Measurements from ENCODE around the gene LAMA5. TPM values are rescaled to one million over a fixed set of nuclear protein-coding genes. Genes with fewer than 3 reads are reported as not detected.

The LAMA5 gene
- total RNA-seq, 1 donor from 2014 or later: 70.9 TPM

- intact Hi-C loops (cut with micrococcal nuclease): no loop called here
- no peak for DNase-seq
- TF ChIP-seq, protein P1, sequence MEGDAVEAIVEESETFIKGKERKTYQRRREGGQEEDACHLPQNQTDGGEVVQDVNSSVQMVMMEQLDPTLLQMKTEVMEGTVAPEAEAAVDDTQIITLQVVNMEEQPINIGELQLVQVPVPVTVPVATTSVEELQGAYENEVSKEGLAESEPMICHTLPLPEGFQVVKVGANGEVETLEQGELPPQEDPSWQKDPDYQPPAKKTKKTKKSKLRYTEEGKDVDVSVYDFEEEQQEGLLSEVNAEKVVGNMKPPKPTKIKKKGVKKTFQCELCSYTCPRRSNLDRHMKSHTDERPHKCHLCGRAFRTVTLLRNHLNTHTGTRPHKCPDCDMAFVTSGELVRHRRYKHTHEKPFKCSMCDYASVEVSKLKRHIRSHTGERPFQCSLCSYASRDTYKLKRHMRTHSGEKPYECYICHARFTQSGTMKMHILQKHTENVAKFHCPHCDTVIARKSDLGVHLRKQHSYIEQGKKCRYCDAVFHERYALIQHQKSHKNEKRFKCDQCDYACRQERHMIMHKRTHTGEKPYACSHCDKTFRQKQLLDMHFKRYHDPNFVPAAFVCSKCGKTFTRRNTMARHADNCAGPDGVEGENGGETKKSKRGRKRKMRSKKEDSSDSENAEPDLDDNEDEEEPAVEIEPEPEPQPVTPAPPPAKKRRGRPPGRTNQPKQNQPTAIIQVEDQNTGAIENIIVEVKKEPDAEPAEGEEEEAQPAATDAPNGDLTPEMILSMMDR (IDR thresholded peaks at IDR 0.05; ENCODE audit: borderline replicate concordance): no peak
- Histone ChIP-seq H3K36me3 (no peaks in the 10 kb centered on the region), H3K27me3 (ENCODE audit: low read depth) (no peaks in the 10 kb centered on the region), H3K27ac (replicated peaks) (no peak overlapping the region), H3K4me3 (no peak overlapping the region), H3K4me1 (peaks cover 24% of the 10 kb centered on the region), H3K9me3 (replicated peaks) (no peaks in the 10 kb centered on the region)
These were observed 35.5 kb upstream of the LAMA5 start for GRCh38 chr20:62402456-62403150.

DNA sequence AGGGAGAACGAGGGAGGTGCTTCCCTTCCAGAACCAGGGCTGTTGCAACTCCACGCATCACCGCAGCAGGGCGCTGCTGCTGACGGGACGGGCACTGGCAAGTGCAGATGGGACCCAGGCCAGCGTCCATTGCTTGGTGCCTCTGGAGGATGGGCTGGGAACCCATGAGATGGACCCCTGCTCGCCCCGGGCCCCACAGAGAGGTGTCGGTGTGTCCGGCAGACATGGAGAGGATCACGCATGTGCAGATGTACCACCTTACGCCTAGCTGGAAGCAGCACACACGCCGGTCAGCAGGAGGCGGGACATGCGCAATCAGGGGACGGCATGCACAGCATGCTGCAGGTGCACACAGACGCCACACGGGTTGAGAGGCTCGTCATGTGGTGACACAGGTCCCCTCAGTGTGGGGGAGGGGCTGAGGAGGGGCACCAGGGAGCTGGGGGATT, 34.2 kb upstream of the LAMA5 start:
- Histone ChIP-seq H3K27me3 (ENCODE audit: low read depth) (no peaks in the 10 kb centered on the region), H3K4me3 (no peak overlapping the region), H3K4me1 (peaks cover 22% of the 10 kb centered on the region), H3K36me3 (no peaks in the 10 kb centered on the region), H3K9me3 (replicated peaks) (no peaks in the 10 kb centered on the region), H3K27ac (replicated peaks) (no peak overlapping the region)
- DNase-seq: no peak
- TF ChIP-seq, protein P1 (IDR thresholded peaks at IDR 0.05; ENCODE audit: borderline replicate concordance): peak; percentile 17
- intact Hi-C loops (cut with micrococcal nuclease): no loop called here

DNA sequence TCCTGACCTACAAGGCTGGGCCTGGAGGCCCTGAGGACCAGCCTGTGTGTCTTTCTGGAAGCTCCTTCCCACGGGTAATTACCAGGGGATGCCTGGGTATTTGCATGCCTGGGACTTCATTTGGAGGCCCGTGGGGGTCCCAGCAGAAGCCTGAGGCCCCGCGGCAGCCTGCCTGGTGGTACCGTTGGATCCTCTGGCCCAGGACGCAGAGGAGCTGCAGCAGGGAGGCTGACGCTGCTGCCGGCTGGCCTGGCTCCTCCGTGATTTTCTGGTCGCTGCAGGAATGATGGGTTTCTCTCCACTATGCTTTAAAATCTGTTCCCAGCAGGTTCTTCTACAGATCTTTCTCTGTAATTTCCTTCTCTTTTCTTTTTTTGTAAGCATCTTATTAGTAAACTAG, 33.4 kb upstream of the LAMA5 start:
- H3K9me3 ChIP-seq (replicated peaks): no peaks in the 10 kb centered on the region
- H3K36me3 ChIP-seq: peaks cover 3% of the 10 kb centered on the region
- DNase-seq: no peak
- intact Hi-C loops (cut with micrococcal nuclease): no loop called here
- TF ChIP-seq, protein P1 (IDR thresholded peaks at IDR 0.05; ENCODE audit: borderline replicate concordance): no peak
- no peak overlapping the region for H3K27ac ChIP-seq (replicated peaks)
- H3K4me1 ChIP-seq: peaks cover 14% of the 10 kb centered on the region
- H3K27me3 ChIP-seq (ENCODE audit: low read depth): no peaks in the 10 kb centered on the region
- H3K4me3 ChIP-seq: no peak overlapping the region

- intact Hi-C loops (cut with micrococcal nuclease): no loop called here
- H3K36me3 ChIP-seq: peaks cover 8% of the 10 kb centered on the region
These were observed 32.9 kb upstream of the LAMA5 start for GRCh38 chr20:62400021-62400420.

GRCh38 chr20:62398120-62398821, 31.2 kb upstream of the LAMA5 start:
- no peak for DNase-seq
- TF ChIP-seq, protein P1 (IDR thresholded peaks at IDR 0.05; ENCODE audit: borderline replicate concordance): no peak
- intact Hi-C loops (cut with micrococcal nuclease): no loop called here
- Histone ChIP-seq H3K27me3 (ENCODE audit: low read depth) (no peaks in the 10 kb centered on the region), H3K36me3 (peaks cover 25% of the 10 kb centered on the region), H3K4me3 (no peak overlapping the region), H3K27ac (replicated peaks) (no peak overlapping the region), H3K4me1 (peaks cover 6% of the 10 kb centered on the region), H3K9me3 (replicated peaks) (no peaks in the 10 kb centered on the region)

More at GRCh38 chr20:62400021-62400420, 32.9 kb upstream of the LAMA5 start:
- no peaks in the 10 kb centered on the region for H3K27me3 ChIP-seq (ENCODE audit: low read depth)
- peaks cover 9% of the 10 kb centered on the region for H3K4me1 ChIP-seq
- TF ChIP-seq, protein P1 (IDR thresholded peaks at IDR 0.05; ENCODE audit: borderline replicate concordance): no peak
- no peaks in the 10 kb centered on the region for H3K9me3 ChIP-seq (replicated peaks)
- H3K27ac ChIP-seq (replicated peaks): no peak overlapping the region
- DNase-seq: no peak
- H3K4me3 ChIP-seq: no peak overlapping the region
